ENCODE results near the gene OS9. TPM values are rescaled to one million over a fixed set of nuclear protein-coding genes. Genes with fewer than 3 reads are reported as not detected.
"Not testable (repeated sequence)": the region's sequence is repeated elsewhere in the genome, so short reads cannot be mapped to it uniquely, and the experiment has no call there.

The OS9 gene
- total and polyA plus RNA-seq, 2 of the 4 experiments (the other 2 are of a cell fraction) = 159 to 272 TPM

GRCh38 chr12:57674691-57675090 is 19.2 kb upstream of the OS9 start:
- H3K36me3 ChIP-seq (ENCODE audit: control insufficient read depth, insufficient read depth, low read length) = no peaks in the 10 kb centered on the region
- no peak overlapping the region for H3K27ac ChIP-seq (ENCODE audit: insufficient read depth, low read length)
- no peaks in the 10 kb centered on the region for H3K4me1 ChIP-seq (ENCODE audit: control insufficient read depth, insufficient read depth, low read length)
- TF ChIP-seq, protein P1, sequence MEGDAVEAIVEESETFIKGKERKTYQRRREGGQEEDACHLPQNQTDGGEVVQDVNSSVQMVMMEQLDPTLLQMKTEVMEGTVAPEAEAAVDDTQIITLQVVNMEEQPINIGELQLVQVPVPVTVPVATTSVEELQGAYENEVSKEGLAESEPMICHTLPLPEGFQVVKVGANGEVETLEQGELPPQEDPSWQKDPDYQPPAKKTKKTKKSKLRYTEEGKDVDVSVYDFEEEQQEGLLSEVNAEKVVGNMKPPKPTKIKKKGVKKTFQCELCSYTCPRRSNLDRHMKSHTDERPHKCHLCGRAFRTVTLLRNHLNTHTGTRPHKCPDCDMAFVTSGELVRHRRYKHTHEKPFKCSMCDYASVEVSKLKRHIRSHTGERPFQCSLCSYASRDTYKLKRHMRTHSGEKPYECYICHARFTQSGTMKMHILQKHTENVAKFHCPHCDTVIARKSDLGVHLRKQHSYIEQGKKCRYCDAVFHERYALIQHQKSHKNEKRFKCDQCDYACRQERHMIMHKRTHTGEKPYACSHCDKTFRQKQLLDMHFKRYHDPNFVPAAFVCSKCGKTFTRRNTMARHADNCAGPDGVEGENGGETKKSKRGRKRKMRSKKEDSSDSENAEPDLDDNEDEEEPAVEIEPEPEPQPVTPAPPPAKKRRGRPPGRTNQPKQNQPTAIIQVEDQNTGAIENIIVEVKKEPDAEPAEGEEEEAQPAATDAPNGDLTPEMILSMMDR (conservative IDR thresholded peaks at IDR 0.05; ENCODE audit: low read depth, low read length) = no peak
- no peak for TF ChIP-seq MAZ (IDR thresholded peaks at IDR 0.05; ENCODE audit: borderline replicate concordance, low read depth, low read length)
- TF ChIP-seq RFX5 (IDR thresholded peaks at IDR 0.05; ENCODE audit: low read depth, low read length) = no peak
- no peak for TF ChIP-seq MAFK (IDR thresholded peaks at IDR 0.05; ENCODE audit: low read depth, low read length)
- TF ChIP-seq CEBPB (IDR thresholded peaks at IDR 0.05; ENCODE audit: low read depth, low read length) = no peak
- no peak overlapping the region for H3K14ac ChIP-seq (replicated peaks; ENCODE audit: low read depth, low read length)
- no peak overlapping the region for H3K56ac ChIP-seq (ENCODE audit: extremely low read depth, insufficient read depth, low read length)
- H2AK9ac ChIP-seq (replicated peaks; ENCODE audit: low read depth, low read length, poor library complexity) = no peak overlapping the region
- in situ Hi-C loops (cut with MboI; ENCODE audit: low sequenced_read_pairs) (no loop called here), dilution Hi-C loops (cut with HindIII; ENCODE audit: low sequenced_read_pairs, unreplicated experiment) (loop anchor here (25.0 kb wide), 1 partner anchor 112 kb away; the partner anchor contains the start of gene KIF5A), intact Hi-C loops (cut with micrococcal nuclease) (no loop called here)
- H3K9me1 ChIP-seq (ENCODE audit: insufficient read depth, low read length) = no peaks in the 10 kb centered on the region
- WGBS, 2 experiments (ENCODE audit: extremely low coverage in 2 of 2, insufficient read length in 1 of 2) = 90% methylated on average over 13 of the region's 29 CpGs; no CpG with 5 or more reads in 1 of the 2 experiments
- H3K4me2 ChIP-seq (ENCODE audit: low read depth, low read length) = no peak overlapping the region
- no TSS peak for BruUV-seq (replicated peaks)
- H3K9ac ChIP-seq (ENCODE audit: low read depth, low read length) = no peak overlapping the region
- H2BK120ac ChIP-seq (ENCODE audit: low read depth, low read length) = no peak overlapping the region
- no peak overlapping the region for H4K91ac ChIP-seq (ENCODE audit: insufficient read depth, low read depth, low read length)
- no peak overlapping the region for H2BK5ac ChIP-seq (ENCODE audit: low read depth, low read length, poor library complexity, severe bottlenecking)
- DNase-seq = no peak
- no peak overlapping the region for H3K4ac ChIP-seq (ENCODE audit: low read depth, low read length)
- no peaks in the 10 kb centered on the region; the same call in 1 of the 2 replicates for H3K27me3 ChIP-seq (ENCODE audit: control insufficient read depth, insufficient read depth, low read length)
- no peak overlapping the region for H4K5ac ChIP-seq (ENCODE audit: low read depth, low read length)
- no peaks in the 10 kb centered on the region for H3K79me1 ChIP-seq (ENCODE audit: low read depth in 1 of 2, low read length in 2 of 2)
- no peak overlapping the region for H2AK5ac ChIP-seq (ENCODE audit: low read depth, low read length)
- H4K8ac ChIP-seq (ENCODE audit: low read depth in 2 of 2, low read length in 2 of 2) = no peak overlapping the region
- no peak overlapping the region for H3K4me3 ChIP-seq (ENCODE audit: insufficient read depth, low read depth, low read length)
- H3K9me3 ChIP-seq (ENCODE audit: control insufficient read depth, insufficient read depth, low read length) = no peaks in the 10 kb centered on the region
- H3K23ac ChIP-seq (ENCODE audit: low read depth, low read length) = no peak overlapping the region
- H2BK20ac ChIP-seq (ENCODE audit: low read depth, low read length) = no peak overlapping the region
- POLR2A ChIA-PET (ENCODE audit: unreplicated experiment) = no interaction called here
- CTCF ChIA-PET = no interaction called here
- no peak overlapping the region for H3K18ac ChIP-seq (ENCODE audit: low read depth, low read length)
- no peak overlapping the region for H2BK15ac ChIP-seq (ENCODE audit: low read depth, low read length)
- ATAC-seq (ENCODE audit: low read depth) = no peak
- no peak overlapping the region for H2AFZ ChIP-seq (replicated peaks; ENCODE audit: low read length, poor library complexity)
- no peaks in the 10 kb centered on the region for H4K20me1 ChIP-seq (ENCODE audit: insufficient read depth, low read length)

- H3K4me1 ChIP-seq (ENCODE audit: control insufficient read depth, insufficient read depth, low read length); POLR2A ChIA-PET (ENCODE audit: unreplicated experiment); H3K9ac ChIP-seq (ENCODE audit: low read depth, low read length); H3K4ac ChIP-seq (ENCODE audit: low read depth, low read length); H3K4me2 ChIP-seq (ENCODE audit: low read depth, low read length); H3K9me3 ChIP-seq (ENCODE audit: control insufficient read depth, insufficient read depth, low read length); H3K4me3 ChIP-seq (ENCODE audit: insufficient read depth, low read depth, low read length); CTCF ChIA-PET; H2BK120ac ChIP-seq (ENCODE audit: low read depth, low read length); H2BK20ac ChIP-seq (ENCODE audit: low read depth, low read length); H4K20me1 ChIP-seq (ENCODE audit: insufficient read depth, low read length); H4K5ac ChIP-seq (ENCODE audit: low read depth, low read length); H4K91ac ChIP-seq (ENCODE audit: insufficient read depth, low read depth, low read length); in situ Hi-C loops (cut with MboI; ENCODE audit: low sequenced_read_pairs); H2AK9ac ChIP-seq (replicated peaks; ENCODE audit: low read depth, low read length, poor library complexity); intact Hi-C loops (cut with micrococcal nuclease); H3K18ac ChIP-seq (ENCODE audit: low read depth, low read length); H3K56ac ChIP-seq (ENCODE audit: extremely low read depth, insufficient read depth, low read length); H3K36me3 ChIP-seq (ENCODE audit: control insufficient read depth, insufficient read depth, low read length); H3K27ac ChIP-seq (ENCODE audit: insufficient read depth, low read length); H2BK15ac ChIP-seq (ENCODE audit: low read depth, low read length); H3K27me3 ChIP-seq (ENCODE audit: control insufficient read depth, insufficient read depth, low read length); H2AFZ ChIP-seq (replicated peaks; ENCODE audit: low read length, poor library complexity); H2BK5ac ChIP-seq (ENCODE audit: low read depth, low read length, poor library complexity, severe bottlenecking); DNase-seq; BruUV-seq (replicated peaks); H3K14ac ChIP-seq (replicated peaks; ENCODE audit: low read depth, low read length); ATAC-seq (ENCODE audit: low read depth); H3K9me1 ChIP-seq (ENCODE audit: insufficient read depth, low read length); H3K79me1 ChIP-seq (ENCODE audit: low read depth in 1 of 2, low read length in 2 of 2); H2AK5ac ChIP-seq (ENCODE audit: low read depth, low read length); H3K23ac ChIP-seq (ENCODE audit: low read depth, low read length); H4K8ac ChIP-seq (ENCODE audit: low read depth in 2 of 2, low read length in 2 of 2); dilution Hi-C loops (cut with HindIII; ENCODE audit: low sequenced_read_pairs, unreplicated experiment): not testable (repeated sequence)
- no CpG with 5 or more reads among the region's 9 CpGs for WGBS, 2 experiments (ENCODE audit: extremely low coverage in 2 of 2, insufficient read length in 1 of 2)
These were observed 16.0 kb upstream of the OS9 start for GRCh38 chr12:57677947-57678346.

Data from IMR-90 (cell line).